ENCODE measurements around the gene FAM13C.

DNA sequence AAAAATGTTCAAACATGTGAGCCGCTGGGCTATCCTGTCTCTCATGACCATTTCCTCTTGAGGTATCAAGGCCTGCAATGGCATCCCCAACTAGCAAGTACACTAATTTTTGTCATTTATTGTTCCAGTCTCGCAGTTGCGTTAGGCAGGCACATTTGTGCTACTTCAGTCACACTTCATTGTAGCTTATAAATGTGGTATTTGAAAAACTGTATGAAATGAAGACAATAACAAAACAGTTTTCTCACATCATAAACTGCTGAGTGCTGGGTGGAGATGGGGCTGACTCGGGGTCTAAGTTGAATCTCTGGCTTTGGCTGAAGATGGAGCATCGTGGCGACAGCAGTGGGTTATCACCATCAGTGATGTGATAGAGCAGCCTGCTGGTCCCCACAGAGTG is 92.7 kb downstream of the FAM13C start:
- no peak for TF ChIP-seq POLR2A (IDR thresholded peaks at IDR 0.05)
- TF ChIP-seq, protein P1, sequence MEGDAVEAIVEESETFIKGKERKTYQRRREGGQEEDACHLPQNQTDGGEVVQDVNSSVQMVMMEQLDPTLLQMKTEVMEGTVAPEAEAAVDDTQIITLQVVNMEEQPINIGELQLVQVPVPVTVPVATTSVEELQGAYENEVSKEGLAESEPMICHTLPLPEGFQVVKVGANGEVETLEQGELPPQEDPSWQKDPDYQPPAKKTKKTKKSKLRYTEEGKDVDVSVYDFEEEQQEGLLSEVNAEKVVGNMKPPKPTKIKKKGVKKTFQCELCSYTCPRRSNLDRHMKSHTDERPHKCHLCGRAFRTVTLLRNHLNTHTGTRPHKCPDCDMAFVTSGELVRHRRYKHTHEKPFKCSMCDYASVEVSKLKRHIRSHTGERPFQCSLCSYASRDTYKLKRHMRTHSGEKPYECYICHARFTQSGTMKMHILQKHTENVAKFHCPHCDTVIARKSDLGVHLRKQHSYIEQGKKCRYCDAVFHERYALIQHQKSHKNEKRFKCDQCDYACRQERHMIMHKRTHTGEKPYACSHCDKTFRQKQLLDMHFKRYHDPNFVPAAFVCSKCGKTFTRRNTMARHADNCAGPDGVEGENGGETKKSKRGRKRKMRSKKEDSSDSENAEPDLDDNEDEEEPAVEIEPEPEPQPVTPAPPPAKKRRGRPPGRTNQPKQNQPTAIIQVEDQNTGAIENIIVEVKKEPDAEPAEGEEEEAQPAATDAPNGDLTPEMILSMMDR (IDR thresholded peaks at IDR 0.05): no peak
